GM21367 (cell line): ENCODE results near the gene B3GAT1.
"Not testable (repeated sequence)": the region's sequence is repeated elsewhere in the genome, so short reads cannot be mapped to it uniquely, and the experiment has no call there.

Experiments used
- ATAC-seq: cut with Tn5 transposase; IDR thresholded peaks from one replicate; pipeline ENCODE4 v1.9.1; 2021; ENCODE audit not compliant: unreplicated experiment

B3GAT1 gene

GRCh38 chr11:134358165-134358855 is 53.7 kb downstream of the B3GAT1 start:
- no peak for ATAC-seq

GRCh38 chr11:134357545-134357839 is 54.5 kb downstream of the B3GAT1 start:
- ATAC-seq = no peak

DNA sequence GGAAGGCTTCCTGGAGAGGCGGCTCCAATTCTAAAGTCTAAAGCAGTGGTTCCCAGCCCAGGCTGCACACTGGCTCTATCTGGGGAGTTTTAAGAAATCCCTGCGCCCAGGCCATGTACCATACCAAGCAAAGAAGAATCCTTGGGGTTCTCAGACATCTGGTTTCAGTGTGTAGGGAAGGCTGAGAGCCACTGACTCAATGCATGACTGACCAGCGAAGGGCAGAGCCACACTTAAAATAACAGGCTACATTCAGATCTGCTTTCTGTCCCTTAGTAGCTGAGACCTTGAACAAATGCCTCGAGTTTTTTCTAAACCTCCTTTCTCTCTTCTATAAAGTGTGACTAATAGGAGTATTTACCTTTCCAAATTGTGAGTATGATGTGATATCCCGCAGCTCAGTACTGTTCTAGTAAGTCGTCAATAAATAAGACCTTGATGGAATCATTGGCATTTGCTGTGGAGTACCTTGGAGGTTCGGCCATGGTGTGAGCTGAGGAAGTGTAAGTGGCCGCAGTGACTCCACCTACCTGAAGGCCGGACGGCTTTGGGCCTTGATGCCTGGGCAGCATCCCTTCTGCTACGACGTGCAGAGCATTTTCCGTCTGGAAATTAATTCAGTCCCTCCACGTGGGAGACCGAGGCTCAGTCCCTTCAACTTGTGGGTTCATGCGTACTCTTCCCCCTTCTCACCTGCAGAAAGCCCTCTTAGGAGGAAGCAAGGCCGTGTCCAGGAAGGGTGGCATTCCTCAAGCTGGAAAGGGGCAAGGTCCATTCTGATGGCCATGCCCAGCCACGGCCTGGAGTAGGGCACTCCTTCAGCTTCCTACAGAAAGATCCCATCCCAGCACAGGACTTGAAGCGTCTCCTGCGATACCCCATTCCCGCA is 55.1 kb downstream of the B3GAT1 start:
- ATAC-seq = no peak

GRCh38 chr11:134355656-134356055 is 56.4 kb downstream of the B3GAT1 start:
- no peak for ATAC-seq

DNA sequence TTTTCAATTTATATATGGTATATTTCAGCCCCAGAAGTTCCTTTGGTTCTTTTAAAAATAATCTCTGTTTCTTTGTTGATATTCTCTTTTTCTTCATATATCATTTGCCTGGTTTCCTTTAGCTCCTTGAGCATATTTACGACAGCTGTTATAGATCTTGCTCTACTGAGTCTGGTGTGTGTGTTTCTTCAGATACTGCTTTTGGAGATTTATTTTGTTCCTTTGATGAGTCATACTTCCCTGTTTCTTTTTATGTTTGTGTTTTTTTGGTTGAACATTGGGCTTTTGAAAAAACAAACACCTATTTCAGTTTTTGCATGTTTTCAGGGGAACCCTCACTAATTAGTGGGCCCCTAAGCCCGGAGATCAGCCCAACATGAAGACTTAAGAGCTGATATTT is 56.9 kb downstream of the B3GAT1 start:
- ATAC-seq = no peak

DNA sequence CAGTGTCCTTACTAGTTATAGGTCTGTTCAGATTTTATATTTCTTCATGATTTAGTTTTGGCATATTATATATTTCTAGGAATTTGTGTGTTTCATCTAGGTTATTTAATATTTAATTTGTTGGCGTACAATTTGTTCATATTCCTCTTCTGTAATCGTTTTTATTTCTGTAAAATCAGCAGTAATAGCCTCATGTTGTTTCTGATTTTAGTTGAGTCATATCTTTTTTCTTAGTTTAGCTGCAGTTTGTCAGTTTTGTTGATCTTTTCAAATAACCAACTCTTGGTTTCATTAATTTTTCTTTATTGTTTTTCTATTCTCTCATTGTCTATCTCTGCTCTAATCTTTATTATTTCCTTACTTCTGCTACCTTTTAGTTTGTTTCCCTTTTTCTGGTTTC is 59.9 kb downstream of the B3GAT1 start:
- ATAC-seq = no peak

DNA sequence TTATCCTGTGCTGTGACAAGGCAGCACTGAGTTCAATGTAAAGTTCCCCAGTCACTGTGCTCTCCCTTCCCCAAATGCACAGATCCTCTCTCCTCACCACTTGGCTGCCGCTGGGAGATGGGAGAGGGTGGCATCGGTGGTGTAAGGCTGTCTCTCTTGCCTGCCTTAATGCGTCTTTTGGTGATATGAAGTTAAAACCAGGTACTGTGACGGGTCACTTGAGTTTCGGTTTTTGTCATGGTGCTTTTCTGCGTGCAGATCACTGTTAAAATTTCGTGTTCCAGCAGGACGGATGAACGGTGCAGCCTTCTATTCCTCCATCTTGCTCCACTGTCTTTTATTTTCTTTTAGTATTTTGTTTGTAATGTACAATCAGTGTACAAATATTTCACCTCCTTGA is 61.7 kb downstream of the B3GAT1 start:
- peak; percentile 56 for ATAC-seq

DNA sequence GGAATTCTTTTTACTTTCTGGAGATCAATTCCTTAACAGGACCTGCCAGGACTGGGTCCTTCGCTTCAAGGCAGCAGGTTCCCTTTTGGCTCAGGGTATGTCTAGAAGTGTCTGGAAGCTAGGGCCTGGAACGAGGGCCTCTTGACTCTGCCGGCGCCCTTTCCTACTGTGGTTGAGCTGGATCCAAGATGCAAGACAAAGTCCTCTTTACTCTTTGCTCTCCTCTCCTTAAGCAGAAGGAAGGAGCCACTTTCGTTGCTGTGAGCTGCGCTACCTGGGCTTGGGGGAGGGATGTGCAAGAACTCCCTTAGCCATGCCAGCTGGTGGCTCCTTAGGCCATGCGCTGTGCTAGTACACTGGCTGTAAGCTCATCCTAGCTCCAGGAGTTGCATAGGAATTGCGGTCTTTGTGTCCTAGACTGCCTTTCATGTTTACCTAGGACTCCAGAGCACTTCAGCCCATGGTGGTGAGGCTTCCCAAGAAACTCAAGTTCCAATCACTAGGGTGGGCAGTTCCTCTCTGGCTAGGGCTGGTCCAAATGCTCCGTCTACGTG is 62.2 kb downstream of the B3GAT1 start:
- ATAC-seq = no peak

- ATAC-seq = peak; percentile 72
These were observed 62.8 kb downstream of the B3GAT1 start for GRCh38 chr11:134349109-134349801.

DNA sequence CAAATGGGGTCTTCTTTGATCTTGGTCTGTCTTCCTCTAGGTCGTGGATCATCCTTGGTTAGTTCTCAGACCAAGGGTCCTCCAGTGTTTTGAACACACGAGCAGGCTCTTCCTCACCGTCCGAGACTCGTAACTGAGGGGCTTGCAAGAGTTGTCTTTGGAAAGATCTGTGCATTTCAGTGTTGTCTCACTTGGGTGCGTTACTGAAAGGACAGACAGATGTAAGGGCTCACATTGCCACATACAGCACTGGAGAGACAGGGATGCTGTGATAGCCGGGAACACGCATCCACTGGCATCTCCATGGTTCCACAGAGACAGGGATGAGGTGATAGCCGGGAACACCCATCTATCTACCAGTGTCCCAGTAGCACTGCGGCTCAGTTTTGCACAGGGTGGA is 64.6 kb downstream of the B3GAT1 start:
- no peak for ATAC-seq

- ATAC-seq = no peak
These were observed 65.1 kb downstream of the B3GAT1 start for GRCh38 chr11:134346976-134347350.

GRCh38 chr11:134346101-134346975 is 65.7 kb downstream of the B3GAT1 start:
- no peak for ATAC-seq

- ATAC-seq = no peak
These were observed 66.8 kb downstream of the B3GAT1 start for GRCh38 chr11:134345237-134345550.

GRCh38 chr11:134344497-134345236 is 67.4 kb downstream of the B3GAT1 start:
- ATAC-seq = not testable (repeated sequence)

DNA sequence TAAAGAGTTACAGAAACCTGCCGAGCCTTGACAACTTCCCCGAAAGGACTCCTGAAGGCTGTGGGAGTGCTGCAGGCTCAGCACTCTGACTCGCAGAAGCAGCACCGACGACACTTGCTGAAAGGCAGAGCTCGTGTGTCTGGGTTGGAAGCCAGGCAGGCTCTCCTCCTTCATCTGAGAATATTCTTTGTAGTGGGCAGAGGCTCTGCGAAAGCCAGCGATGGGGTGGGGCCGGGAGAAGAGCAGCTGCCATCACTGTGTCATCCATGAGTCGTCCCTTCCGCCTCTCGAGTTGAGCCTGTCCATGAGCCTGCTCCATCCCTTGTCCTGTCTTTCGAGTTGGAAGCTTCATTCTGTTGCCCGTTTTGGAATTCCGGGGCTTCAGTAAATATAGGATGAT is 68.4 kb downstream of the B3GAT1 start:
- no peak for ATAC-seq

DNA sequence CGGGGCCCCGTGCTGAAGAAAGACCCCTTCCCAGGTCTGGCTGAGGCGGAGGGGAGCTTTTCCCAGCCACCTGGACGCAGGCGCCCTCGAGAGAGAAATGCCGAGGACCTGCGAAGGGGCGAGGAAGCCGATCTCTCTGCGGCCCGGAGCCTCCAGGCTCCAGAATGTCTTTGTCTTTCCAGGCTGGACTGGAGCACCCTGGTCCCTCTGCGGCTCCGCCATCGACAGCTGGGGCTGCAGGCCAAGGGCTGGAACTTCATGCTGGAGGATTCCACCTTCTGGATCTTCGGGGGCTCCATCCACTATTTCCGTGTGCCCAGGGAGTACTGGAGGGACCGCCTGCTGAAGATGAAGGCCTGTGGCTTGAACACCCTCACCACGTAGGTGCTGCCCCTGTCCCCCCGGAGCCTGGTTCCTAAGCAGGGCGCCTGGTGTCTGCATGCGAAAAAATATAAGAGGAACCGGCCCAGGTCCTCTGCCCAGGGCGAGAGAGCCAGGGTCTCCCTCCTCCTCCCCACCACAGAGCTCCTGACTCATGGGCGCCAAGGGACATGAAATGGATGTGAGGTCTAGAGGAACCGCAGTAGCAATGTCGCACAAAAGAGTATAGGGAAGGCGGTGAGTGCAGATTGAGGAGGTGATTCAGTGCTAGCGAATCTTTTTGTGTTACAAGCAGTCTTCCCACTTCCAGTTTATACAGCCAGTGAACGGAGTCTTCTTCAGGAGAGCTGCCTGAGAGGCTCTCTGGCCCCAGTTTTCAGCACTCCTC is 69.3 kb downstream of the B3GAT1 start:
- ATAC-seq = no peak

DNA sequence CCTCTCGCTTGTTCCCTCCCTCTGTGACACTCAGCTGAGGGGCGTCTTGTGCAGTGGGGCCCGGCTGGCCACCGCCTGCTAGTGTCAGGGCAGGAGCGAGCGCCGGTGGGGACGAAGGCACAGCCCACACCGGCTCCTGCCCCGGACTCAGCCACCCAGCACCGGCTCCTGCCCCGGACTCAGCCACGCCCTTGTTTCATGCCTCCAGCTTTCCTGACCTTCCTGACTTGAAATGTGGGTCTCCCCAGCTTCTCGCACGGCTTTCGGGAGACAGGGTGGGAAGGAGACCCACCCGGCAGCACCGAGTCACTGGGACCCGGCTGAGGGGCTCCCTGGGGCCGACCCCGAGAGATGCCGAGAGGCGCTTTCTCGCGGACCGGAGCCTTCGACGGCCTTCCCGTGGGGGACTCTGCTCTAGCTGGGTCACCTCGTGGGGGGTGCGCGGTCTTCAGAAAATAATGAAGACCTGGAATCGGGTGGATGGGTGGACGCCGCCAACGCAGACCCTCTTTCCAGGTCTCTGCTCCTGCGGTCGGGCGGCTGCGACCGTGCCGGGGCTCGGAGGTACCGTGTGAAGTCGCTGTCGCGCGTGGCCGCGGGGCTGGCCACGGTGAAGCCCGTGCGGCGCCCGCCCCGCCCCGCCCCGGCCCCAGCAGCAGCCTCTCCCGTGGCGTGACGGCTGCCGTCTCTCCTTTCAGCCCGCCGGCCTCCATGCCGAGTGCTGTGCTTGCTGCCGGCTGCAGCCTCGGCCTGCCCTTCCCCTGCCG is 70.1 kb downstream of the B3GAT1 start:
- ATAC-seq = no peak

GRCh38 chr11:134340354-134340964 is 71.6 kb downstream of the B3GAT1 start:
- ATAC-seq = no peak
